Epithelial cell of prostate (primary cell): ENCODE measurements around the gene SLC12A9.
"Not testable (repeated sequence)": the region's sequence is repeated elsewhere in the genome, so short reads cannot be mapped to it uniquely, and the experiment has no call there.

Source experiments
- DNase-seq: peaks from one replicate; pipeline ENCODE4 v3.0.0-alpha.2; 2011; ENCODE audit warnings: low read depth, low spot score
- H3K27ac ChIP-seq: fragments of 450-650 bp; 2 replicates; pipeline ENCODE4 v1.5.1; 2017; ENCODE audit warnings: mild to moderate bottlenecking

SLC12A9 gene

DNA sequence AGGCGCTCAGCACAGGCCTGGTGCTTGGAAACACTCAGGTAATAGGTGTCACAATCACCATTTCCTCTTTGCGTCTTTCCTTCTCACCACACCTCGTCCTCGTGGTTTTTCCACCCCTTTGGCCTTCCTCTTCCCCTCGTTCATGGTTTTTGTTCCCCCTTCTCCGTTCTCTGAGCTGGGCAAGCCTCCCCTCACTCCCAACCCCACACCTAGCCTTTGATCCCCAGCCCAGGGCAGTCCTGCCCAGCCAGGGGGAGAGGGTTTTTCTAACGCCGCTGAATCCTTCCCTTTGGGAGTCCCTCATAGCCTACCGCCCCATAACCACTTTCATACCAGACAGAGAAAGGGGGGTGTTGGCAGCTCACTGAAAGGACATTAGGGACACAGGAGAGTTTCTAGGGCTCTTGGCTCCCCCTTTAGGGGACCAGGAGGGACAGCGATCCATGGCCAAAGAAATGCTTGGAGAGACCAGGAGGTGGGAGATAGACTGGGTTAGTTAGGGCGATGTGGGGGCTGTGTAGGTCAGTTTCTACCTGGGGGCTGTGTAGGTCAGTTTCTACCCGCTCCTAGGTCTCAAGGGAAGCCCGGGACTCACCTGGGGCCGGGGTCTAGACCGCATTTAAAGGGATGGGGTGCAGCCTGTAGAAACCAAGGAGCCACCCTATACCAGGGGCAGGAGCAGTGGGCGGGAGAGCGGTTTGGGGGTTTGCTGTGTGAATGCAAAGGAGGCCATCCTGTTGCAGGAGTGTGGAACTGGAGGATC is 26.6 kb upstream of the SLC12A9 start:
- peak overlapping the region; percentile 84 for H3K27ac ChIP-seq
- no peak for DNase-seq

DNA sequence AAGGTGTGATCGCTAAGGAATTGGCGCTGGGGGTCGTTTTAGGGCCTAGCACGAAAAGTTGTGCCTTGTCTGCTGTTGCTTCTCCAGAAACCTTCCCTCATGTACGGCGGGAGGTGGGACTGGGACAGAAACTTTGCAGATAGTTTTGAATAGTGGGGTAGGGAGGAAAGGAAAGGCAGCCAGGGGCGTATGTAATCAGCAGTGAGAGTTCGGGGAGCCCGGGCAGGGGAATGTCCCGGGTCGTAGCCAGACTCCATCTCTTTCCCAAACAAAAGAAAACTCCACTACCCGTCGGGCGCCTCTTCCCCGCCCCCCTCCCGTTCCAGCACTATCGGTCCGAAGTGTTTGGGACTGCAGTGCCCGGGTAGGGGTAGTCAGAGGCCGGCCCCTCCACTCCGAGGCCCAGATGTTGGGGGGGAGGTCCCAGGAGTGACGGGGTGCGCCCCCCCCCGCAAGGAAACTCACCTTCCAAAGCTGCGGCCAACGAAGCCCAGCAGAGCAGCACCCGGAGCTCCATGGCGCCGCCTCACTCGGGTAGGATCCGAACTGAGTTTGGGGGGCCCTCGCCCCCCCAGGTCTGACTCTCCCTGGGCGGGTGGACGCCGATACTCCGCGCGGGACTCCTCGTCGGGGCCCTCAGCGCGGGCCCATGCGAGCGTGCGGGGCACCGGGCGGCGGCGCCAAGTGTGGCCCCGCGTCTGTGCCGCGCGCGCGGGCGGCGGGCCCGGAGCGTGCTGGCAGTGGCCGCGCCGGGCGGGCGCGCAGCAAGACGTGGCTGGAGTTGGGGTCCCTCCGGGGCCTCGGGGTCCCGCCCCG is 25.8 kb upstream of the SLC12A9 start:
- no peak for DNase-seq
- H3K27ac ChIP-seq = peak overlapping the region; percentile 84

DNA sequence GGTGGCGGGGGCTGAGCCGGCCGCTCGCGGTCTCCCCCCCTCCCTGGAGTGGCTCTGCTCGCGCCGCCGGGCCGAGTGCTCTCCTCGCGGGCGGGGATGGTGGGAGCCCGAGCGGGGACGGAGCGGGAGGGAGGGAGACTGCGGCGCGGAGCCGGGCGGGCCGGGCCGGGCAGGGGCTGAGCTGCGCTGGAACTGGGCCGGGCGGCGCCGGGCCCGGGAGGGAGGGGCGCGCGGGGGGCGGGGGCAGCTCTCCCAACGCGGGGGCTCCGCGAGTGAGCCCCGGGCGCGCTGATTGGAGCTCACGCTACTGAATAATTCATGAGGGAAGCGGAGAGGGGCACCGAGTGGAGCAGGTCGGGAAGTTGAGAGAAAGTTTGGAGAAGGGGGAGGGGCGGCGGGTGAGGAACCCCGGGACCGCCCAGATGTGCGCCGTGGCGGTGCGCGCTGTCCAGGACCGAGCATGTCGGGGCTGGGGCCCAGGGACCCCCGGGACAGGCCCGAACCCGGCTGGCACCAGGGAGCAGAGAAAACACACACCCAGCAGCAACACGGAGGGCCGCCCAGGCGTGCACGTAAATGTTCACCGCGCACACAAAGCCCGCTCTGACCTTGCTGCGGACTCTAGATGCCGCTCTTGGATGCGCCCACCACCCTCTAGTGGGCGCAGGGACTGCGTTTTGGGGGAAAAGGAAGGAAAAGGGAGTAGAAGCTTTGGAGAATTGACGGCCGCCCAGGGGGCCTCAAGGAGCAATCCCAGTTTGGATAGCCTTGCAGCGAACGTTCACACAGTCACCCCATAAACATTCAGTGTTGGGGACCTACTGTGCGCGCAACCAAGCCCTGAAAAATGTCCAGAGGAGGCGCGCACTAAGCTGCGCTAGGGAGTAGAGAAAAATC is 24.9 kb upstream of the SLC12A9 start, which contains the start of gene EPHB4:
TSS of gene EPHB4 (minus strand) at position 194 of the 897 bp plus-strand sequence. CDS start 493 bp downstream, outside the sequence.
- peak within 1 kb of the TSS; percentile 84 for H3K27ac ChIP-seq

DNA sequence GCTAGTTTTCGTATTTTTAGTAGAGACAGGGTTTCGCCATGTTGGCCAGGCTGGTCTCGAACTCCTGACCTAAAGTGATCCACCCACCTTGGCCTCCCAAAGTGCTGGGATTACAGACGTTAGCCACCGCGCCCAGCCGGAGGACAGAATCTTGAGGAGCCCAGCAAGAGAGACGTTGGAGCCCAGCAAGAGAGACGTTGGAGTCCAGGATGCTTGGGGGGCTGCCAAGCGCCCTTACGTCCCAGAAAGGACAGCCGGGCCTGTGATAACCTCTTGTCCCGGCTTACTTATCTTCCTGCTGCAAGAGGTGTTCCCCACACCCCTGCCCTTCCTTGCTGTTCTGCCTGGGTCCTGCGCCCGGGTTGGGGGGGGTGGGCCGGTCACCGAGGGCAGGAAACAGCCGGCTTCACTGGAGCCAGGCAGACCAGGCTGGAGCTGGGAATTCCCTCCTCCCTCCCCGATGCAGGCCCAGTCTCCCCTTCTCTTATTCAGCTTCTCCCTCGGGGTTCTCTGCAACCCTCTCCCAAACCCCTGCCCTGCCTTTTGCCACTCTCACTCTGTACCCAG is 23.3 kb upstream of the SLC12A9 start:
- DNase-seq = no peak
- no peak overlapping the region for H3K27ac ChIP-seq

More for the DNA sequence above, 24.9 kb upstream of the SLC12A9 start, which contains the start of gene EPHB4:
- no peak for DNase-seq

DNA sequence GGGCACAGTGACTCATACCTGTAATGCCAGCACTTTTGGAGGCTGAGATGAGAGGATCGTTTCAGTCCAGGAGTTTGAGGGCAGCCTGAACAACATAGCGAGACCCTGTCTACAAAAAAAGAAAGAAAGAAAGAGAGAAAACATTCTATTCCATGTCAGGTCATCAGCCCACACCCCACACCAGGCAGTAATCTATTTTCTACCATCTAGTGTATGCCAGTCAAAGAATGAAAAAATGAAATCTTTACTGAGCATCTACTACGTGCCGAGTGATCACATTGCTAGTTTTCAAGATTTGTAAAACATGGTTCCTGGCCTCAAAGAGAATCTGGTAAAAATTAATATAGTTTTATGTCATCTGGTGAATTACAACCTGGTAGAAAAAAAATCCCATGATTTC is 22.1 kb upstream of the SLC12A9 start:
- no peak for DNase-seq
- H3K27ac ChIP-seq = no peak overlapping the region

DNA sequence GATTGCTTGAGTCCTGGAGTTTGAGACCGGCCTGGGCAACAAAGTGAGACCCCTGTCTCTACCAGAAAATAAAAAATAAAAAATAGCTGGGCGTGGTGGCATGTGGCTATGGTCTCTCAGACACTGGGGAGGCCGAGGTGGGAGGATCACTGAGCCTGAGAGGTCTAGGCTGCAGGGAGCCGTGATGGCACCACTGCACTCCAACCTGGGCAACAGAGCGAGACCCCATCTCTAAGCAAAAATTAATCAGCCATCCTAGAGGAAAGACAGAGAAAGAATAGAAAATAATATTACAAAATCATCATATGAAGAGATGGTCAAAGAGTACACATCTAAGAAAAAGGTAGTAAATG is 20.3 kb upstream of the SLC12A9 start:
- no peak for DNase-seq
- H3K27ac ChIP-seq = no peak overlapping the region

DNA sequence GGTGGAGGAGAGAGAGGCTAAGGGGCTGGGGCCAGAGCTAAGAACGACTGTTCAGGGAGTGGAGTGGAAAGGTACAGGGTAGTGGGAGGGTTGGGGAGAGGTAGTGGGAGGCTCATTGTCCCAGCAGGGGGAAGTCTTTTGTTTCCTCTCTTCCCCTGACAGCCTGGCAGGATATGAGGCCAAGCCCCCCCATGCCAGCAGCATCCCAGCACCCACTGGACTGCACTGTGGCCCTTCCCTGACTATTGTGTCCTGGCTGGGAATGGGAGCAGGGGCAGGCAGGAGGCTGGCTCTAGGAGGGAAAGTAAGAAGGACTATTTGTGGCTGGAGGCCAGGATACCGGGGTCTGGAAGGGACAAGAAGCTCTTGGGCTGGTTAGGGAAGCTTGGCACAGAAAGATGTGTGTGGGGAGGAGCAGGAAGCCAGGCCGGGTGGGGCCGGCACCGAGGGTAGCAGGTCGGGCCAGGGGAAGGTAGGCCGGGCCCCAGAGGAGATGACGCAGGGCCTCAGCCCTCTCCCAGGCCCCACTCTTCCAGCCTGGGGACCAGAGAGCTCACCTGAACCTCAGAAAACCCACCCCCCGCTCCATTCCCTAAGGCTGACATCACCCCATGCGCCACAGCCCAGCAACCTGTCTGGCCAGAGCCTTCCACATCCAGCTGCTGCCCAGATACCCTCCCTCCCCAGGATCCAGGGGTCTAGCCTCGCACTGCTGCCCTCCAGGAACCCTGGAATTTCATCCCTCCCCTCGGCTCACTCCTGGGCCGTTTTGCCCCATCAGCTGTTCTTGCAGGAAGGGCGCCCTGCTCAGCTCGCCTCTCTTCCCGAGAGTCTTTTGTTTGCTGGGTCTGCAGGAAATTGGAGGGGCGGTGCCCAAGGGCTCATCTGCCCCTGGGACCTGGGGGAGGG is 16.4 kb upstream of the SLC12A9 start:
- no peak for DNase-seq
- H3K27ac ChIP-seq = peak overlapping the region; percentile 87

DNA sequence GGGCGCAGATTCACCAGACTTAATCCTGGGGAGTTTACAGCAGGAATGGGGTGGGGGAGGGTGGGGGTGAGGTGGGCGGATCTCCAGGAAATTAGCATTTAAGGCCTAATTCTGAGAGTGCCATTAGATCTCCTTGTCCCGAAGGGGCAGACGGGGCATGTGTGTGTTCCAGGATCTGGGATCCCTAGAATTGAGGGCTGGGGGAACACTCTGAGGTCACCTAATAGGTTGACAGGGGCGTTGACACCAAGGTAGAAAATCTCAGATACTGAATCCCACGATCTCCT is 15.8 kb upstream of the SLC12A9 start:
- no peak for DNase-seq
- peak overlapping the region; percentile 87 for H3K27ac ChIP-seq

DNA sequence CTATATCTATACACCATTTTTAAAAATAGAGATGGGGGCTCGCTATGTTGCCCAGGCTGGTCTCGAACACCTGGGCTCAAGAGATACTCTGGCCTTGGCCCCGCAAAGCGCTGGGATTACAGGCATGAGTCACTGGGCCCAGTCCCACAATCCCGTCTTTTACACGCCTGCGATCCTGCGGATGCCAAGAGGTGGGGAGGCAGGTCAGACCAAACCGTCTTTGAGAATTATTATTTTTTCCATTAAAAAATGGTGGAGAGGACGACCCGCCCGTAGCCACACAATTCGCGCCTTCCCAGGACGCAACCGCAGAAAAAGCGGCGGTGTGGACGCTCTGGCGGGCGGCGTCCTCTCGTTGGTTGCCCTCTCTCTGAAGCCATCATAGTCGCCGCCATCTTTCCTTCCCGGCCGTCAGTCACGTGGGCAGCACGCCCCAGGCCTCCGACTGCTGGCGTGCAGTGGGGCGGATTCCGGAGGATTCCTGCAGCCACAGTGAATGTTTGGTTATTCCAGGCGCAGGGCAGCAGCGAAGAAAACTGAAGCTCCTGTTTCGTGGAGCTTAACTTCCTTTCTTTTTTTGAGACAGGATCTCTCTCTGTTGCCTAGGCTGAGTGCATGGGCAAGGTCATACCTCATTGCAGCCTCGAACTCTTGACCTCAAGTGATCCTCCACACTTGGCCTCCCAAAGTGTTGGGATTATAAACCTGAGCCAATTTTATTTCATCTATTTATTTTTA is 15.2 kb upstream of the SLC12A9 start:
- peak overlapping the region; percentile 87 for H3K27ac ChIP-seq
- DNase-seq = no peak

DNA sequence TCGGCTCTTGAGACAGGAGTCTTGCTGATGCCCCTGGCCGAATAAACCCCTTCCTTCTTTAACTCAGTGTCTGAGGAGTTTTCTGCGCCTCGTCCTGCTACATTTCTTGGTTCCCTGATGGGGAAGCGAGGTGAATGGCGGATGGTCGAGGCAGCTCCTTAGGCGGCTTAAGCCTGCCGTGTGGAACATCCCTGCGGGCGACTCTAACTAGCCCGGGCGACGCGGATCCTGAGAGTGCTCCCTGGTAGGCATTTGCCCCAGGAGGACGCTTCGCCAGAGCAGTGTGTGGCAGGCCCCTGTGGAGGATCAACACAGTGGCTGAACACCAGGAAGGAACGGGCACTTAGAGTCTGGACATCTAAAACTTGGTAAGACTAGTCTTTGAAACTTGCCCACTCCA is 13.2 kb upstream of the SLC12A9 start:
- no peak for DNase-seq
- no peak overlapping the region for H3K27ac ChIP-seq

DNA sequence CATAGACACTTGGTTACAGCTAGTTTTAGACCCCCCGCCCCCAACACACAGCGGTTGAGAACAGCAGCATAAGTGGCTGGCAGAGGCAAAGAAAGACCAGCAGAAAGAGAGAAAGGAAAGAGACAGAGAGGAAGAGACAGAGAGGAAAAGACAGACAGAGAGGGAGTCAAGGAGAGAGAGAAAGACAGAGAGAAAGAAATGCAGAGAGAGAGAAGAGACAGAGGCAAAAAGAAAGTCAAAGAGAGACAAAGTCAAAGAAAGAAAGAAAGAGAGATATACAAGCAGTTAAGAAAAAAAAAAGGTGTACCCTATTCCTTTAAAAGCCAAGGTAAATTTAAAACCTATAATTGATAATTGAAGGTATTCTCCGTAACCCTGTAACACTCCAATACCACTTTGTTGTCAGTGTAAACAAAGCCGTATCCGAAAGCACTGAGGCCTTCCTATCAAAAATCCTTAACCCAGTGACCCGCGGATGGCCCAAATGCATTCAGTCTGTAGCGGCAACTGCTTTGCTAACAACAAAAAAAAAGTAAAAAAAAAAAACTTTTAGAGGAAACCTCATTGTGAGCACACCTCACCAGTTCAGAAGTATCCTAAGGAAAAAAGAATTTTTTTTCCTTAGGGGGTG is 11.9 kb upstream of the SLC12A9 start:
- DNase-seq = no peak
- H3K27ac ChIP-seq = no peak overlapping the region

DNA sequence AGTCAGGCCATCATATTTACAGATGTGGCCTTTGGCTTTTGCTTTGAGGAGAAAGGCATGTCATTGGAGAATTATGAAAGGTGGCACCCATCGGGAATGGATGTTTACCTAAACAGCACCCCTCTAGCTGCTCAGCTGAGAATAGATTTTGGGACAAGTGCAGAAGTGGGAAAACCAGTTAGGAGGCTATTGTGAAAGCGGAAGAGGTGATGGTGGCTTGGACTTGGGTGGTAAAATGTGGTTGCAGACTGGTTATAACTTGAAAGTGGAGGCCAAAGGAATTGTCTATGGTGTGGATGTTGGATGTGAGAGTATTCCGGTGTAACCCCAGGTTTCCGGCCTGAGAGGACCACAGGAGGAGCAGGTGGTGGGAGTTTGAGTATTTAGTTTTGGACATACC is 5.2 kb upstream of the SLC12A9 start:
- H3K27ac ChIP-seq = no peak overlapping the region
- no peak for DNase-seq

DNA sequence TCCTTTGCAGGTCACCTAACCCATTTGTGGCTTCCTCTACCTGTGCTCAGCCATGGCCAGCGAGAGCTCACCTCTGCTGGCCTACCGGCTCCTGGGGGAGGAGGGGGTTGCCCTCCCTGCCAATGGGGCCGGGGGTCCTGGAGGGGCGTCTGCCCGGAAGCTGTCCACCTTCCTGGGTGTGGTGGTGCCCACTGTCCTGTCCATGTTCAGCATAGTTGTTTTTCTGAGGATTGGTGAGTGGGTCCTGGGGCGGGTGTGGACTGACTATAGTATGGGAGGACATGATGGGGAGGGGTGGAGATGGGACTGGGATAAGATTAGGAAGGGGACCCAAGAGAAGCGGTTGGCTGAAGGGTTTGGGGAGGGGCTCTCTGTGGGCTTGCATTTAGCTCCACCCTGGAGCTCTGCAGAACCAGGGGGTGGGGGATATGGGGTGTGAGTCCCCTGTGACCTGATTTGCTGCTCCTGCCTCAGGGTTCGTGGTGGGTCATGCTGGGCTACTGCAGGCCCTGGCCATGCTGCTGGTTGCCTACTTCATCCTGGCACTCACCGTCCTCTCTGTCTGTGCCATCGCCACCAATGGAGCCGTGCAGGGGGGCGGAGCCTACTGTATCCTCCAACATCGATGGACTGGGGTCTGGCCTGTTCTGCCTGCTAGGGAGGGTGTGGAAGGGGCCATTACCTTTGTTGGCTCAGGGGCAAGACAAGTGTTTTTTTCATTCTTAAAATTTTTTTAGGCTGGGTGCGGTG is 1.8 kb downstream of the SLC12A9 start:
- DNase-seq = no peak
- H3K27ac ChIP-seq = no peak overlapping the region

DNA sequence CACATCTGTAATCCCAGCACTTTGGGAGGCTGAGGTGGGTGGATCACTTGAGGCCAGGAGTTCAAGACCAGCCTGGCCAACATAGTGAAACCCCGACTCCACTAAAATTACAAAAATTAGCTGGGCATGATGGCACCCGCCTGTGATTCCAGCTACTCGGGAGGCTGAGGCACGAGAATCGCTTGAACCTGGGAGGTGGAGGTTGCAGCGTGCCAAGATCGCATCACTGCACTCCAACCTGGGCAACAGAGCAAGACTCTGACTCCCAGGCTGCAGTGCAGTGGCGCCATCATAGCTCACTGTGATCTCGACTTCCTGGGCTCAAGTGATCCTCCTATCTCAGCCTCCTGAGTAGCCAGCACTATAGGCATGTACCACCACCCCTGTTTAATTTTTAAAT is 2.4 kb downstream of the SLC12A9 start:
- not testable (repeated sequence) for H3K27ac ChIP-seq, DNase-seq

DNA sequence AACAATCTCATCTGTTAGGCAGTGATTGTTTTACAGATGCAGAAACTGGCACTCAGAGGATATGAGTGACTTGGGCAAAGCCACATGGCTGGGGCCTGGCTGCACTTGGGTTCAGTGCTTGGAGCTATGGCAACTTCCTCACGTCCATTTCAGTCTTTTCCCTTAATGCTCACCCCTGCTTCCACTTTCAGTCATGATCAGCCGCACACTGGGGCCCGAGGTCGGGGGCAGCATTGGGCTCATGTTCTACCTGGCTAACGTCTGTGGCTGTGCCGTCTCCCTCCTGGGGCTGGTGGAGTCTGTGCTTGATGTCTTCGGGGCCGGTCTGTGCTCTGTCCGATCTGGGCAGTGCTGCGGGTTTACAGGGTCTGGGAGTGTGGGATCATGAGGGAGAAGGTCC is 3.0 kb downstream of the SLC12A9 start:
- H3K27ac ChIP-seq = no peak overlapping the region
- no peak for DNase-seq

DNA sequence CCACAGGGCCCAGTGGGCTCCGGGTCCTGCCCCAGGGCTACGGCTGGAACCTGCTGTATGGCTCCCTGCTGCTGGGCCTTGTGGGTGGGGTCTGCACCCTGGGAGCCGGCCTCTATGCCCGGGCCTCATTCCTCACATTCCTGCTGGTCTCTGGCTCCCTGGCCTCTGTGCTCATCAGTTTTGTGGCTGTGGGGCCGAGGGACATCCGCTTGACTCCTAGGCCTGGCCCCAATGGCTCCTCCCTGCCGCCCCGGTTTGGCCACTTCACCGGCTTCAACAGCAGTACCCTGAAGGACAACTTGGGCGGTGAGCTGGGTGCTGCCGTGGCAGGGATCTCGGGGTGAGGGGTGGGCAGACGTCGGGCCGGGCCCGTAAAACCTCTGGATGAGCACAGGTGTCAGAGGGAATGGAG is 4.4 kb downstream of the SLC12A9 start:
- H3K27ac ChIP-seq = no peak overlapping the region
- DNase-seq = no peak

DNA sequence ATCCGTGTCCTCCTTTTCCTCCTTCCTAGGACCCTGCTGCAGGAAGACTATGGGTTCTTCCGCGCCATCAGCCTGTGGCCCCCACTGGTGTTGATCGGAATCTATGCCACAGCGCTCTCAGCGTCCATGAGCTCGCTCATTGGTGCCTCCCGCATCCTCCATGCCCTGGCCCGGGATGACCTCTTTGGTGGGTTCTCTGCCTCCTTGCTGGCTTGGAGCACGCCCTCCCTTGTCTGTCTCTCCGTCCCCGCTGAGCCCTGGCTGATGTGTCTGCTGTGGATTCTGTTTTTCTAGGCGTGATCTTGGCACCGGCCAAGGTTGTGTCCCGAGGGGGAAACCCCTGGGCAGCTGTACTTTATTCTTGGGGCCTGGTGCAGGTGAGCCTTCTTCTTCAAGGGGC is 7.3 kb downstream of the SLC12A9 start:
- H3K27ac ChIP-seq = no peak overlapping the region
- DNase-seq = no peak
